HUES6 (cell line): ENCODE results near the gene SESN1.

ENCODE experiments used
- H3K27ac ChIP-seq: 2 replicates; pipeline ENCODE4 v1.7.0; 2013; ENCODE audit warnings: low read depth, mild to moderate bottlenecking, low read length, inconsistent platforms
- H3K27me3 ChIP-seq: 2 replicates; pipeline ENCODE4 v1.6.1; 2013; ENCODE audit warnings: low read length; ENCODE audit not compliant: control insufficient read depth, insufficient read depth
- H3K36me3 ChIP-seq: 2 replicates; pipeline ENCODE4 v1.6.1; 2013; ENCODE audit warnings: low read length; ENCODE audit not compliant: control insufficient read depth, insufficient read depth
- H3K4me1 ChIP-seq: 2 replicates; pipeline ENCODE4 v1.6.1; 2013; ENCODE audit warnings: low read length; ENCODE audit not compliant: control insufficient read depth, insufficient read depth
- H3K4me3 ChIP-seq: 2 replicates; pipeline ENCODE4 v1.5.1; 2013; ENCODE audit warnings: low read depth, low read length
- H3K9ac ChIP-seq: one replicate; pipeline ENCODE4 v1.6.1; 2013; ENCODE audit warnings: mild to moderate bottlenecking, low read length
- H3K9me3 ChIP-seq: 2 replicates; pipeline ENCODE4 v1.6.1; 2013; ENCODE audit warnings: low read depth, low read length; ENCODE audit not compliant: control insufficient read depth, insufficient read depth

Gene SESN1

GRCh38 chr6:108959972-108960582 lies 134.6 kb downstream of the SESN1 start:
- Histone ChIP-seq H3K4me3 (no peak overlapping the region), H3K9me3 (no peaks in the 10 kb centered on the region), H3K36me3 (no peaks in the 10 kb centered on the region), H3K4me1 (peaks cover 2% of the 10 kb centered on the region; the same call in 1 of the 2 replicates), H3K27me3 (no peaks in the 10 kb centered on the region), H3K9ac (no peak overlapping the region), H3K27ac (no peak overlapping the region)

- Histone ChIP-seq H3K27ac (no peak overlapping the region), H3K9ac (no peak overlapping the region), H3K9me3 (no peaks in the 10 kb centered on the region), H3K27me3 (no peaks in the 10 kb centered on the region), H3K36me3 (no peaks in the 10 kb centered on the region), H3K4me3 (no peak overlapping the region), H3K4me1 (no peaks in the 10 kb centered on the region)
Measured at GRCh38 chr6:108958900-108959770, 135.5 kb downstream of the SESN1 start.

GRCh38 chr6:108957221-108957620 lies 137.4 kb downstream of the SESN1 start:
- Histone ChIP-seq H3K4me3 (no peak overlapping the region), H3K36me3 (no peaks in the 10 kb centered on the region), H3K27ac (no peak overlapping the region), H3K9ac (no peak overlapping the region), H3K9me3 (no peaks in the 10 kb centered on the region), H3K4me1 (no peaks in the 10 kb centered on the region), H3K27me3 (no peaks in the 10 kb centered on the region)

GRCh38 chr6:108955329-108955949 lies 139.2 kb downstream of the SESN1 start:
- no peak overlapping the region for H3K9ac ChIP-seq
- no peaks in the 10 kb centered on the region for H3K4me1 ChIP-seq
- no peak overlapping the region for H3K27ac ChIP-seq

GRCh38 chr6:108953681-108954080 lies 141.0 kb downstream of the SESN1 start:
- no peak overlapping the region for H3K27ac ChIP-seq
- H3K36me3 ChIP-seq = no peaks in the 10 kb centered on the region
- no peak overlapping the region for H3K9ac ChIP-seq

More at GRCh38 chr6:108955329-108955949, 139.2 kb downstream of the SESN1 start:
- Histone ChIP-seq H3K9me3 (no peaks in the 10 kb centered on the region), H3K36me3 (no peaks in the 10 kb centered on the region), H3K27me3 (no peaks in the 10 kb centered on the region), H3K4me3 (no peak overlapping the region)

GRCh38 chr6:108952776-108953486 lies 141.7 kb downstream of the SESN1 start:
- Histone ChIP-seq H3K9me3 (no peaks in the 10 kb centered on the region), H3K4me3 (no peak overlapping the region), H3K27ac (no peak overlapping the region), H3K9ac (no peak overlapping the region), H3K4me1 (peaks cover 5% of the 10 kb centered on the region; the same call in 1 of the 2 replicates), H3K36me3 (no peaks in the 10 kb centered on the region), H3K27me3 (no peaks in the 10 kb centered on the region)

More at GRCh38 chr6:108953681-108954080, 141.0 kb downstream of the SESN1 start:
- Histone ChIP-seq H3K4me1 (no peaks in the 10 kb centered on the region), H3K27me3 (no peaks in the 10 kb centered on the region), H3K9me3 (no peaks in the 10 kb centered on the region), H3K4me3 (no peak overlapping the region)

- H3K27ac ChIP-seq = no peak overlapping the region
Measured at GRCh38 chr6:108951351-108951953, 143.2 kb downstream of the SESN1 start.

GRCh38 chr6:108948181-108948661 lies 146.4 kb downstream of the SESN1 start:
- no peaks in the 10 kb centered on the region for H3K27me3 ChIP-seq
- no peak overlapping the region for H3K4me3 ChIP-seq
- no peaks in the 10 kb centered on the region for H3K9me3 ChIP-seq
- no peaks in the 10 kb centered on the region for H3K36me3 ChIP-seq
- H3K27ac ChIP-seq = no peak overlapping the region
- H3K4me1 ChIP-seq = peaks cover 21% of the 10 kb centered on the region
- H3K9ac ChIP-seq = no peak overlapping the region

More at GRCh38 chr6:108951351-108951953, 143.2 kb downstream of the SESN1 start:
- Histone ChIP-seq H3K4me3 (no peak overlapping the region), H3K9ac (no peak overlapping the region), H3K36me3 (no peaks in the 10 kb centered on the region), H3K27me3 (no peaks in the 10 kb centered on the region), H3K9me3 (no peaks in the 10 kb centered on the region), H3K4me1 (peaks cover 5% of the 10 kb centered on the region; the same call in 1 of the 2 replicates)

GRCh38 chr6:108947114-108947854 lies 147.4 kb downstream of the SESN1 start:
- Histone ChIP-seq H3K9ac (no peak overlapping the region), H3K36me3 (no peaks in the 10 kb centered on the region), H3K9me3 (no peaks in the 10 kb centered on the region), H3K4me3 (no peak overlapping the region), H3K27ac (no peak overlapping the region), H3K4me1 (peaks cover 26% of the 10 kb centered on the region), H3K27me3 (no peaks in the 10 kb centered on the region)

GRCh38 chr6:108946695-108947094 lies 148.0 kb downstream of the SESN1 start:
- no peaks in the 10 kb centered on the region for H3K9me3 ChIP-seq
- no peaks in the 10 kb centered on the region for H3K27me3 ChIP-seq
- H3K9ac ChIP-seq = no peak overlapping the region

More at GRCh38 chr6:108946695-108947094, 148.0 kb downstream of the SESN1 start:
- Histone ChIP-seq H3K36me3 (no peaks in the 10 kb centered on the region), H3K27ac (no peak overlapping the region), H3K4me3 (no peak overlapping the region), H3K4me1 (peaks cover 28% of the 10 kb centered on the region)
